IPS-NIHi7 (cell line): ENCODE results near the gene ABHD1.
"Not testable (repeated sequence)": the region's sequence is repeated elsewhere in the genome, so short reads cannot be mapped to it uniquely, and the experiment has no call there.

Experiments
- DNase-seq: peaks from one replicate; pipeline ENCODE4 v3.0.0; 2012; ENCODE audit warnings: mixed read lengths; ENCODE audit errors: extremely low spot score

The ABHD1 gene

GRCh38 chr2:27164960-27165763 lies 41.5 kb downstream of the ABHD1 start:
- no peak for DNase-seq

- no peak for DNase-seq
Measured at GRCh38 chr2:27170581-27171337, 47.1 kb downstream of the ABHD1 start.

DNA sequence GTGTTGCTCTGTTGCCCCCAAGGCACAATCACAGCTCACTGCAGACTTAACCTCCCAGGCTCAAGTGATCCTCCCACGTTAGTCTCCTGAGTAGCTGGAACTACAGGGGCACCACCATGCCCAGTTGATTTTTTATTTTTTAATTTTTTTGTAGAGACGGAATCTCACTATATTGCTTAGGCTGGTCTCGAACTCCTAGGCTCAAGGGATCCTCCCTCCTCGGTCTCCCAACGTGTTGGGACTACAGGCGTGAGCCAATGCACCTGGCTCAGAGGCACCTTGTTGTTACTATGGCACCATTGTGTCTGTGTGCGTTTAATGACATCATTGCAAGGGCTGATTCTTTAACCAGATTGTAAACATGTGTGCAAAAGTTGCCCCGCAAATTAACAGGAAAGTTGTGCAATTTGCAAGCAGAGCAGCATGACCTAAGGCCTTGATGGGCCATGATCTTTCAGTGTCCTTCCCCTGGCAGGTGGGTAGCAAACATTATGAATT lies 47.8 kb downstream of the ABHD1 start:
- DNase-seq = no peak

GRCh38 chr2:27174638-27175037 lies 51.0 kb downstream of the ABHD1 start:
- DNase-seq = no peak

GRCh38 chr2:27175330-27175729 lies 51.7 kb downstream of the ABHD1 start:
- DNase-seq = no peak

GRCh38 chr2:27175781-27176180 lies 52.2 kb downstream of the ABHD1 start:
- DNase-seq = not testable (repeated sequence)

GRCh38 chr2:27177441-27178351 lies 54.1 kb downstream of the ABHD1 start:
- DNase-seq = no peak

DNA sequence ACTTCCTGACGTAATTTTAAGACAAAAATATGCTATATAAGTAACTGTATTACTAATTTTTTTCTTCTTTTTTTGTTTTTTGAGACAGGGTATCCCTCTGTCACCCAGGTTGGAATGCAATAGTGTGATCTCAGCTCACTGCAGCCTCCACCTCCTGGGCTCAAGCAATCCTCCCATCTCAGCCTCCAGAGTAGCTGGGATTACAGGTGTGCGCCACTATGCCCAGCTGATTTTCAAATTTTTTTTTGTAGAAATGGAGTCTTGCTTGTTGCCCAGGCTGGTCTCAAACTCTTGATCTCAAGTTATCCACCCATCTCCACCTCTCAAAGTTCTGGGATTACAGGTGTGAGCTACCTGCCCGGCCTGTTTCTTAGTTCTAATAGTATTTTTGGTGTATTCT lies 54.9 kb downstream of the ABHD1 start:
- DNase-seq = no peak

DNA sequence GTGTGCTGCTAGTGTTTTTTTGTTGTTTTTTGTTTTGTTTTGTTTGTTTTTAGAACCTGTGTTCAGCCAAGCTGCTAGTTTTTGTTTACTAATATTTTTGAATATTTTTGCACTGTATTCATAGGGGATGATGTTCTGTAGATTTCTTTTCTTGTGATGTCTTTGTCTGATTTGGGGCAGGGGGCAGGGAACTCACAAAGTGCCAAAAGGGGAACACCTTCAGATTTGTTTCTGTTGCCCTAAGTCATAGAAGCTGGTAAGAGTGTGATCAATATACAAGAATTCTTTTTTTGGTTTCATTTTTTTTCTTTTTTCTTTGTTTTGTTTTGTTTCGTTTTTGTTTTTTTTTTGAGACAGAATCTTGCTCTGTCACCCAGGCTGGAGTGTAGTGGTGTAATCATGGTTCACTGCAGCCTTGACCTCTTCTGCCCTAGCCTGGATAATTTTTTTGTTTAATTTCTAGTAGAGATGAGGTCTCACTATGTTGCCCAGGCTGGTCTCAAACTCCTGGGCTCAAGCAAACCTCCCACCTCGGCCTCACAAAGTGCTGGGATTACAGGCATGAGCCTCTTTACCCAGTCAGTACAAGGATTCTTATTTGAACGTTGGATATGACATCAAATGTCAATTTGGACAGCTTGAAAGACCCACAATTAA lies 55.9 kb downstream of the ABHD1 start:
- no peak for DNase-seq
